Stimulated activated CD4-positive, alpha-beta T cell treated with anti-CD3 and anti-CD28 coated beads, Interleukin-4, amount 100 ng/mL, for 4 hours (primary cell): ENCODE measurements around the gene APCDD1L.
"Not testable (repeated sequence)": the region's sequence is repeated elsewhere in the genome, so short reads cannot be mapped to it uniquely, and the experiment has no call there.

Source experiments
- DNase-seq, 2 experiments: peaks; one replicate each; pipeline ENCODE4 v3.0.0-alpha.2; 2020

The APCDD1L gene

GRCh38 chr20:58513580-58514285, 1.5 kb downstream of the APCDD1L start:
- DNase-seq = no peak

GRCh38 chr20:58512808-58513552, 2.2 kb downstream of the APCDD1L start:
- DNase-seq = no peak

- DNase-seq = no peak
These were observed 3.3 kb downstream of the APCDD1L start for GRCh38 chr20:58511861-58512260.

- no peak for DNase-seq
These were observed 3.8 kb downstream of the APCDD1L start for GRCh38 chr20:58511364-58511763.

GRCh38 chr20:58510921-58511320, 4.3 kb downstream of the APCDD1L start:
- no peak for DNase-seq

GRCh38 chr20:58508762-58509395, 6.3 kb downstream of the APCDD1L start:
- no peak for DNase-seq

- DNase-seq = not testable (repeated sequence)
These were observed 8.2 kb downstream of the APCDD1L start for GRCh38 chr20:58506999-58507398.

GRCh38 chr20:58504566-58504965, 10.6 kb downstream of the APCDD1L start:
- no peak for DNase-seq

GRCh38 chr20:58503668-58504067, 11.5 kb downstream of the APCDD1L start:
- DNase-seq = no peak

GRCh38 chr20:58500256-58500655, 14.9 kb downstream of the APCDD1L start:
- DNase-seq = no peak

- no peak for DNase-seq
These were observed 16.6 kb downstream of the APCDD1L start for GRCh38 chr20:58498470-58499068.

GRCh38 chr20:58497724-58498469, 17.3 kb downstream of the APCDD1L start:
- DNase-seq = no peak

GRCh38 chr20:58497076-58497641, 18.0 kb downstream of the APCDD1L start:
- no peak for DNase-seq

GRCh38 chr20:58496429-58496769, 18.8 kb downstream of the APCDD1L start:
- no peak for DNase-seq

- DNase-seq = no peak
These were observed 19.4 kb downstream of the APCDD1L start for GRCh38 chr20:58495623-58496428.

- no peak for DNase-seq
These were observed 20.1 kb downstream of the APCDD1L start for GRCh38 chr20:58494923-58495622.

GRCh38 chr20:58492795-58493524, 22.2 kb downstream of the APCDD1L start:
- DNase-seq = no peak

GRCh38 chr20:58492074-58492718, 23.0 kb downstream of the APCDD1L start:
- DNase-seq = no peak

- no peak for DNase-seq
These were observed 29.0 kb downstream of the APCDD1L start for GRCh38 chr20:58486207-58486606.

GRCh38 chr20:58485393-58485792, 29.8 kb downstream of the APCDD1L start:
- DNase-seq = no peak
